Stimulated activated CD4-positive, alpha-beta T cell treated with anti-CD3 and anti-CD28 coated beads, Interleukin-15, amount 100 ng/mL, for 48 hours (primary cell): ENCODE results near the gene PLSCR2.
"Not testable (repeated sequence)": the region's sequence is repeated elsewhere in the genome, so short reads cannot be mapped to it uniquely, and the experiment has no call there.

Experiments used
- DNase-seq, 2 donors: peaks; one replicate each; pipeline ENCODE4 v3.0.0-alpha.2; 2020; ENCODE audit warnings: low read depth in 2 of 2

PLSCR2 gene

GRCh38 chr3:146421819-146422759 lies 47.3 kb downstream of the PLSCR2 start:
- DNase-seq, result no peak

DNA sequence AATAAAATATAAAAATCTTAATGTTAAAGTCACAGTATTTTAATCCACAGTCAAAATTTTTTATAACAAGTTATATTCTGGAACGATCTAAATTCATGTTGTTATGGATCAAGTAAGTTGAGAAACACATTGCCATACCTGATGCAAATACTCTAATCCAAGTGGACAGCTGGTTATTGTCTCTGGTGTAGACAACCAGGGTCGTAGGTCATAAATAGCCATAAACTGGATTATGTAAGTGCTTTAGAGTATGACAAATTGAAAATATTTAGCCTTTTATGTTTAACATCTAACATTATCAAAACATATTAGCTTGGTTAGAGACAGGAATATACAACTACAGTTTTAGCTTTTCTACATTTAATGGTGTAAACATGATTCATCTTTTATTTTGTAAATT lies 53.0 kb downstream of the PLSCR2 start:
- no peak for DNase-seq

DNA sequence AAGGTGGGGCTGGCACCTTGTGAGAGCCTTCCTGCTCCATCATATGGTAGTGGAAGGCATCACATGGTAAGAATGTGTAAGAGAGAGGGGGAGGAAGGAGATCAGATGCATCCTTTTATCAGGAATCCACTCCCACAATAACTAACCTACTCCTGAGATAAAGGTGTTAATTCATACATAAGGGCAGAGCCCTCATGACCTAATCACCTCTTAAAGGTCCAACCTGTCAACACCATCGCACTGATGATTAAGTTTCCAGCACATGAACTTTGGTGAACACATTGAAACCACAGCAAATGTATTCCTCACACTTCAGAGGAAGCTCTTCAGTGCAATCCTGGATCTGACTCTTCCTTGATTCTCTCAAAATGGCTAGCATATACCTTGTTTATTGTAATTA lies 55.4 kb downstream of the PLSCR2 start:
- no peak for DNase-seq

DNA sequence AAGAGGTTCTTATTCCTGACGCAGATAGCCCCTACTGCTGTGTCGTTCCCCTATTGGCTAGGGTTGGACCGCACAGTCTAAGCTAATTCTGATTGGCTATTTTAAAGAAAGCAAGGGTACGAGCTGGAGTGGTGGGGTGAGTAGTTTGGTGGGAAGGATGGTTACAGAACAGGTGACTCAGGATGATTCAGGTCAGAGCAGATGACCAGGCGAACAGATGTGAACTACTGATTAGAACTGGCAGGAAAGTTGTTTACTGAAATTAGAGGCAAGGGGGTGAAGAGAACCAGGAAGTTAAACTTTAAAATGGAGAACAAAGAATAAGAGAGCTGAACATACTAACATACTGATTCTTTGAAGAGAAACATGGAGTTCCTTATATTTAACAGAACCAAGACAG lies 56.6 kb downstream of the PLSCR2 start:
- DNase-seq, result not testable (repeated sequence)

GRCh38 chr3:146407956-146408355 lies 61.4 kb downstream of the PLSCR2 start:
- no peak for DNase-seq

GRCh38 chr3:146404436-146404835 lies 64.9 kb downstream of the PLSCR2 start:
- DNase-seq, result no peak

DNA sequence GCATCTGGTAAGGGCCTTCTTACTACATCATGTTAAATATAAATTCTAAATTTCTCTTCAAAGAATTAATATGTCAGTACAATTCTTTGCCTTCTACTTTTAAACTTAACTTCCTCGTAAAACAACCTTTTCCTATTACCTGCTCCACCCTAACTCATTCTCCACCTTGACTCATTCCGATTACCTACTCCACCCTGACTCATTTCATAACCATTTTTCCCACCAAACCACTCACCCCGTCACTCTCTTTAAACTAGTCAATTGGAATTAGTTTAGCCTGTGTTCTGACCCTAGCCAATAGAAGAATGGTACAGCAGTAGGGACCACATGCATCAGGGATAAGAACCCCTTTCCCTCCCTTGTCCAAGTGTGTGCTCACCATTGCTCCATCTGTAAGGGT lies 65.6 kb downstream of the PLSCR2 start:
- no peak for DNase-seq

DNA sequence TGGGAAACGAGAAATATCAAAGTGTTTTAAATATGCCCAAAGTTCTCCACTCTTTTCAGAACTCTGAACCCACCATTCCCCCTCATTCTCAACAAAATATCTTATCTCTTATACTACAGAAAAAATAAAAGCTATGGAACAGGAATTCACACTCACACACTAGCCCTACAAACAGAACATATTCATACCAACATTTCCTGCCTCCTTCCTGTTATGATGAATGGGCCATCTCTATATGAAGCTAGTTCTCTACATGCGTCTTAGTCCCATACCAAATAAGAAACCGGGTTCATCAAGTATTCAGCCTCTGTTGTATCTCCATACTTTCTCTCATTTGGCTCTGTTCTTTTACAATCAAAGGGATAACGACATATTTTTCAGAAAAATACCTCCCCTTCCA lies 72.6 kb downstream of the PLSCR2 start:
- no peak for DNase-seq

DNA sequence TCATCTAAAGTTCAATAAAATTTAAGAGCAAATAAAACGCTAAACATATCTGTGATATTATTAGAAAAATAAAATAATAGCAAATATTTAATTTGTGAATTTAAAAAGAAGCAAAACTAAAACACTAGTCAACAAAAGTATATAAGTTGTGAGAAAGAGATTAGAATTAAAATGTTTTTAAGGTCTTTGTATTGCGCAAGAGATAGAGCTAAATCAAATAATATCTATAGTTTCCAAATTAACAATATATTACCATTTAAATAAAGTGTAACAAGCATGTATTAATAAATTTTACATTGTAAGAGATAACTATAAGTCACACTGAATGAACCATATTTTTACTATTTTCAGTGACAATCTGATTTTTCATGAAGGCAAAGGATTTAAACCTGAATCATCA lies 74.2 kb downstream of the PLSCR2 start:
- DNase-seq, result no peak

DNA sequence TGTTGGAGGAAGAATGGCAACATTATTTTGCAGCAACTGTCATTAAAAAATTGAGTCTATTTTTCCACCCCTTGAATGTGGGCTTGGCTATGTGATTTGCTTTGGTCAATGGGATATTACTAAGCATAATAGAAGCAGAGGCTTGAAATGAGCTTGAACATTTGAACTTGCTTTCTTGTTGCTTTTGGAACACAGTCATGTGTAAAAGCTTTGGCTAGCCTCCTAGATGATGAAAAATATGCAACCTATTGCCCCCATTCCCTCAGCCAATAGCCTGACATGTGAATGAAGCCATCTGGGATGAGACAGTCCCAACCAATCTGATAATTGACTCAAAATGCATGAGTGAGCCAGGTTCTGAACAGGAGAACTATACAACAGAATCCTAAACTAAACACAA lies 78.4 kb downstream of the PLSCR2 start:
- DNase-seq, result no peak

DNA sequence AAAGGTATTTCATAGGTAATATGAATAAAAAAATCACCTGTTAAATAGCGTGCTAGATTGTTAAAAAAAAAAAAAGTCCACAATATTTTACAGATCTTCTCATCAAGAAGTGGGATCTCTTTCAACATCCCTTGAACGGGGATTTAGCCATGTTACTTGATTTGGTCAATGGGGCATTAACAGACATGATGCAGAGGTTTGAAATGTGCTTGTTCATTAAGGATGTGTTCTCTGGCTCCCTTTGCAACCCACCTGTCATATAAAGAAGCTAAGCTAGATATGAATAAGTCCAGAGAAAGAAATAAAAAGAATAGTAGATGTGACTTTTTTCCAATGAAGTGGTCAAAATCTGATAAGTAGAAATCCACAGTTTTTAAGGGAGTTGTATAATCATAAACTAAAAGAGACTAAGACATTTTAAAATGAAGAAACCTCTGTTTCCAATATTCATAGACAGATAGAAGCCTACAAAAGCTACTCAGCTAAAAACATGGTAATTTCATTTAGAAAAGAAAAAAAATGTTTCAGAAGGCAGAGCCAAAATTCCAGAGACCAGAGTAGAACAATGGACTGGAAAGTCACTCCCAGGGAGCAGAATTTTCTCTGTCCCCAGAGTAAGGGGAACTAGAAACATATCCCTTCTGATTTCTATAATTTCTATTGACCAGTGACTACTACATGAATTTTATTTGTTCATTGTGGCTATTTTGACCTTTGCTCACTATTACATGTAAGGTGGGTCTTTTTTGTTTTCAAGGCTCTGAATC lies 79.2 kb downstream of the PLSCR2 start:
- DNase-seq, result no peak

DNA sequence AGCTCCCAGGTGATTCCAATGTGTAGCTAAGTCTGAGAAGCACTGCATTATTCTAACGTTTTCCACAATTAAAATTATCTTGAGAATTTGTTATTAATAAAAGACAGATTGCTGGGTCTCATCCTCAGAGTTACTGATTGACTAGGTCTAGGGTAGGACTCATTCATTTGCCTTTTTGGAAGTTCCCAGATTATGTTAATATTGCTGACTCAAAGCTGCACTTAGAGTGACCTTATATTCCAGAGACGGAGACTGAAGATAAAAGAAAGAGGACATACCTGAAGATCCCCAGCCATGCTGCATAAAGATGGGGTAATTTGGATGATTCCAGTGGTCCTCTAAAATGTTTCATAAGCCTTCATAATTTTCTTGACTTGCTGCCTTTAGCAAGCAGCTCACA lies 81.8 kb downstream of the PLSCR2 start:
- no peak for DNase-seq

DNA sequence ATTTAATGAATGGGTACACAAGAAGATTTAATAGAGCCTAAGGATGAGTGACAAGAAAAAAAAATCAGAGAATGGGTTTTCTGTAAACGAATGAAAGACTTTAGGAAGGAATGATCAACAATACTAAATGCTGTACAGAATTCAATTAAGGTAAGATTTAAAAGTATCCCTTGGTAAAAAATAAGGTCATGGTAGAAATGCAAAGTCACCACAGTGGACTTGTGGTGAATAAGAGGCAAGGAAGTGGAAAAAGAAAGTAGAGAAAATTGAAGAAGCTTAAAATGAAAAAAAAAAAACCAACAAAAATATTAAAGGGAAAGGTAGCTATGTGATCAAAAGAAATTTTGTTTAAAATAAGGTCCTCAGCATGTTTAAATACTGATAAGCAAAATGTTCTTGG lies 82.4 kb downstream of the PLSCR2 start:
- DNase-seq, result no peak

GRCh38 chr3:146384786-146385185 lies 84.6 kb downstream of the PLSCR2 start:
- DNase-seq, result no peak
